ENCODE measurements around the gene LYRM1.
"Not testable (repeated sequence)": the region's sequence is repeated elsewhere in the genome, so short reads cannot be mapped to it uniquely, and the experiment has no call there.

Gene LYRM1

GRCh38 chr16:20940871-20941635 lies 40.5 kb downstream of the LYRM1 start:
- DNase-seq: no peak

GRCh38 chr16:20941636-20941926 lies 41.0 kb downstream of the LYRM1 start:
- no peak for DNase-seq

GRCh38 chr16:20942256-20942655 lies 41.7 kb downstream of the LYRM1 start:
- no peak for DNase-seq

GRCh38 chr16:20944861-20945574 lies 44.4 kb downstream of the LYRM1 start:
- DNase-seq: no peak

- not testable (repeated sequence) for DNase-seq
Observed at GRCh38 chr16:20945575-20945875, 45.0 kb downstream of the LYRM1 start.

- no peak for DNase-seq
Observed at GRCh38 chr16:20946015-20946629, 45.6 kb downstream of the LYRM1 start.

GRCh38 chr16:20948444-20948843 lies 47.9 kb downstream of the LYRM1 start:
- no peak for DNase-seq

- DNase-seq: no peak
Observed at GRCh38 chr16:20949660-20950059, 49.1 kb downstream of the LYRM1 start.

- DNase-seq: no peak
Observed at GRCh38 chr16:20950294-20950693, 49.7 kb downstream of the LYRM1 start.

GRCh38 chr16:20952139-20952920 lies 51.8 kb downstream of the LYRM1 start:
- DNase-seq: no peak

GRCh38 chr16:20954574-20954973 lies 54.0 kb downstream of the LYRM1 start:
- no peak for DNase-seq

GRCh38 chr16:20956319-20956718 lies 55.7 kb downstream of the LYRM1 start:
- DNase-seq: no peak

- no peak for DNase-seq
Observed at GRCh38 chr16:20957153-20957552, 56.6 kb downstream of the LYRM1 start.

- DNase-seq: no peak
Observed at GRCh38 chr16:20960899-20961298, 60.3 kb downstream of the LYRM1 start.

GRCh38 chr16:20968765-20969164 lies 68.2 kb downstream of the LYRM1 start:
- DNase-seq: no peak

GRCh38 chr16:20969386-20969785 lies 68.8 kb downstream of the LYRM1 start:
- DNase-seq: no peak

GRCh38 chr16:20971401-20971800 lies 70.8 kb downstream of the LYRM1 start:
- no peak for DNase-seq

- DNase-seq: not testable (repeated sequence)
Observed at GRCh38 chr16:20973201-20973600, 72.6 kb downstream of the LYRM1 start.
